DND-41 (cell line): ENCODE data around the gene ECSIT.
A peak's percentile ranks its signal among the peaks of the same experiment; 100 is the strongest.

Source experiments
- ATAC-seq: fragments of 200-7000 bp; cut with Tn5 transposase; 3 replicates; pipeline ENCODE4 v1.9.1; 2021; ENCODE audit warnings: low read depth; ENCODE audit not compliant: insufficient read depth
- DNase-seq: peaks from one replicate; pipeline ENCODE4 v3.0.0-alpha.2; 2020
- H2AFZ ChIP-seq: 2 replicates; pipeline ENCODE4 v1.6.0; 2012; ENCODE audit warnings: low read depth, low read length
- H3K27ac ChIP-seq: 2 replicates; pipeline ENCODE4 v1.5.1; 2012; ENCODE audit warnings: low read length, inconsistent platforms
- H3K27me3 ChIP-seq: fragments of 200-600 bp; sonication (generic); 2 replicates; pipeline ENCODE4 v1.6.0; 2012; ENCODE audit warnings: low read length, mild to moderate bottlenecking, inconsistent platforms; ENCODE audit not compliant: insufficient read depth, poor library complexity
- H3K36me3 ChIP-seq: 2 replicates; pipeline ENCODE4 v1.5.1; 2012; ENCODE audit warnings: low read length, inconsistent platforms; ENCODE audit not compliant: insufficient read depth
- H3K4me1 ChIP-seq: 2 replicates; pipeline ENCODE4 v1.5.1; 2012; ENCODE audit warnings: mild to moderate bottlenecking, low read length; ENCODE audit not compliant: insufficient read depth
- H3K4me2 ChIP-seq: 2 replicates; pipeline ENCODE4 v1.6.0; 2012; ENCODE audit warnings: mild to moderate bottlenecking, moderate library complexity, low read length, inconsistent platforms; ENCODE audit not compliant: insufficient read depth
- H3K4me3 ChIP-seq, 2 experiments: fragments of 200-600 bp in 1 of 2; shearing (Covaris generic) in 1 of 2; 2 replicates each; pipeline ENCODE4 v1.5.1; 2012 to 2016; ENCODE audit warnings: inconsistent platforms in 2 of 2, low read length in 2 of 2, mild to moderate bottlenecking in 2 of 2, low read depth in 1 of 2, moderate library complexity in 1 of 2
- H3K79me2 ChIP-seq: 2 replicates; pipeline ENCODE4 v1.6.0; 2012; ENCODE audit warnings: low read length, inconsistent platforms; ENCODE audit not compliant: insufficient read depth
- H3K9ac ChIP-seq: 2 replicates; pipeline ENCODE4 v1.6.0; 2012; ENCODE audit warnings: low read depth, mild to moderate bottlenecking, inconsistent platforms, low read length, moderate library complexity
- H3K9me3 ChIP-seq: 2 replicates; pipeline ENCODE4 v1.5.1; 2012; ENCODE audit warnings: low read length, moderate library complexity, mild to moderate bottlenecking, inconsistent platforms; ENCODE audit not compliant: insufficient read depth, severe bottlenecking
- H4K20me1 ChIP-seq: 2 replicates; pipeline ENCODE4 v1.6.0; 2012; ENCODE audit warnings: low read length; ENCODE audit not compliant: insufficient read depth
- EZH2 ChIP-seq: IDR thresholded peaks from 3 replicates; pipeline ENCODE4 v1.6.1; 2012; ENCODE audit warnings: borderline replicate concordance, low read depth, mild to moderate bottlenecking, moderate library complexity, low read length, inconsistent platforms; ENCODE audit not compliant: severe bottlenecking
- TF ChIP-seq, protein P1 (sequence below): IDR thresholded peaks from 2 replicates; pipeline ENCODE4 v1.5.1; 2012; ENCODE audit warnings: borderline replicate concordance, low read length, moderate library complexity, mild to moderate bottlenecking; ENCODE audit not compliant: poor library complexity, severe bottlenecking; ENCODE audit errors: extremely low read depth

Gene ECSIT

DNA sequence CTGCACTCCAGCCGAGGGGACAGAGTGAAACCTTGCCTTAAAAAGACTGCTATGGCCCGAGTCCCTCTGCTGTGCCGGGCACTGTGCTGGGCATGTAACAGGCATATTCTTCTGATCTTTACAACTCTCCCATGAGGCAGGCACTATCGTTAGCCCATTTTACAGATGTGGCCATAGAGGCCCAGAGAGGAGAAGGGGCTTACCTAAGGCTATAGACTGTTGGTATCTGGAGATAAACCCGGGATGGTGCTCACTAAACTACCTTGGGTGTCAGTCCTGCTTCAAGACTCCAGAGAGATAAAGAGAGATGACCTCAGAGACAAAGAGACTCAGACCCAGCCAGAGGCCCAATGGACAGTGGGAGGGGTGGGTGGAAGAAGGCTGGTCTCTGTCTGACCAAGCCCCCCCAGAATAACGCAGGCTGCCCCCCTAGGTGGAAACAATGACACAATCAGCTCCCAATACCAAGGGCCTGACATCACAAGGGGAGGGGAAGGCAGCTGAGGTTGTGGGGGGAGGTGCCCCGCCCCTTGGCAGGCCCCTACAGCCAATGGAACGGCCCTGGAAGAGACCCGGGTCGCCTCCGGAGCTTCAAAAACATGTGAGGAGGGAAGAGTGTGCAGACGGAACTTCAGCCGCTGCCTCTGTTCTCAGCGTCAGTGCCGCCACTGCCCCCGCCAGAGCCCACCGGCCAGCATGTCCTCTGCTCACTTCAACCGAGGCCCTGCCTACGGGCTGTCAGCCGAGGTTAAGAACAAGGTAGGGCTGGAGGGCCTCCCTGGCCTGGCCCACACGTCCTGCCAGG, 9.5 kb upstream of the ECSIT start, which contains the start of gene CNN1:
Gene CNN1 (plus strand): TSS at position 620 of the 805 bp plus-strand sequence. CDS start 77 bp downstream, at position 697.
- Histone ChIP-seq H3K9ac (no peak within 1 kb of the TSS), H3K4me2 (no peak within 1 kb of the TSS), H3K27me3 (no peaks in the 10 kb centered on the region), H3K9me3 (no peaks in the 10 kb centered on the region), H4K20me1 (no peaks in the 10 kb centered on the region), H3K4me3 (no peak within 1 kb of the TSS), H3K4me1 (no peaks in the 10 kb centered on the region), H3K27ac (no peak within 1 kb of the TSS), H3K36me3 (no peaks in the 10 kb centered on the region), H2AFZ (0 out of 2 replicates have a peak within 1 kb of the TSS, but pooled peaks have one; percentile 28), H3K79me2 (no peaks in the 10 kb centered on the region)
- TF ChIP-seq EZH2, result no peak
- TF ChIP-seq, protein P1, sequence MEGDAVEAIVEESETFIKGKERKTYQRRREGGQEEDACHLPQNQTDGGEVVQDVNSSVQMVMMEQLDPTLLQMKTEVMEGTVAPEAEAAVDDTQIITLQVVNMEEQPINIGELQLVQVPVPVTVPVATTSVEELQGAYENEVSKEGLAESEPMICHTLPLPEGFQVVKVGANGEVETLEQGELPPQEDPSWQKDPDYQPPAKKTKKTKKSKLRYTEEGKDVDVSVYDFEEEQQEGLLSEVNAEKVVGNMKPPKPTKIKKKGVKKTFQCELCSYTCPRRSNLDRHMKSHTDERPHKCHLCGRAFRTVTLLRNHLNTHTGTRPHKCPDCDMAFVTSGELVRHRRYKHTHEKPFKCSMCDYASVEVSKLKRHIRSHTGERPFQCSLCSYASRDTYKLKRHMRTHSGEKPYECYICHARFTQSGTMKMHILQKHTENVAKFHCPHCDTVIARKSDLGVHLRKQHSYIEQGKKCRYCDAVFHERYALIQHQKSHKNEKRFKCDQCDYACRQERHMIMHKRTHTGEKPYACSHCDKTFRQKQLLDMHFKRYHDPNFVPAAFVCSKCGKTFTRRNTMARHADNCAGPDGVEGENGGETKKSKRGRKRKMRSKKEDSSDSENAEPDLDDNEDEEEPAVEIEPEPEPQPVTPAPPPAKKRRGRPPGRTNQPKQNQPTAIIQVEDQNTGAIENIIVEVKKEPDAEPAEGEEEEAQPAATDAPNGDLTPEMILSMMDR, result no peak
- no peak for DNase-seq
- ATAC-seq, result no peak

DNA sequence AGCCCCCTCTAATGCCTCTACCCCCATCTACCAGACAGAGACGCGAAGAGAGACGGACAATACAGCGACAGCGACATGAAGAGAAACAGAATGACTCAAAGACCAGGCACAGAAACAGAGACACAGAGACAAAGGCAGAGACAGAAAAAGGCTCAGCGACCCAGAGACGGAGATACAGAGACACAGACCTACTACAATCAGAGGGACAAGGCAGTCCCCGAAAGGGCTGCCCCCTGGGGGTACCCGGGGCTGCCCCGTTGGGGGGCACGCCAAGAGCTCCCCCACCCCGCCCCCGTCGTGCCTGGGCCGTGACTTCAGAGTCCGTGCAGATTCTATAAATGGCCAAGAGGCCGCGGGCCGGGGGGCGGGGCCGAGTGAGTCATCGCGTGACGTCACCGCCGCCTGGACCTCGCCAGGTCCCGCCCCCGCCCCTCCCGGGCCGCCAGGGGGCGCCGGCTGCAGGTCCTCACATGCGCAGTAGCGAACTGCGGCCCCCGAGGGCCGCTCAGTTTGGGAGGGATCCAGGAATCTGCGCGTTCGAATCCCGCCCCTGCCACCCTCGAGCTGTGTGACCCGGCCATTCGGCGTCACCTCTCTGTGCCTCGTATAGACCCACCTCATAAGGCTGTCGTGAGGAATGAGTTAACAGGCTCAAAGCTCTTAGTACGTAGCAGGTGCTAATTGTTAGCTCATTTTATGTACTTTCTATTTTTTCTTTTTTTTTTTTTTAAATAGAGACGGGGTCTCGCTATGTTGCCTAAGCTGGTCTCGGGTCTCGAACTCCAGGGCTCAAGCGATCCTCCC, 7.1 kb upstream of the ECSIT start:
- H3K9me3 ChIP-seq, result no peaks in the 10 kb centered on the region

DNA sequence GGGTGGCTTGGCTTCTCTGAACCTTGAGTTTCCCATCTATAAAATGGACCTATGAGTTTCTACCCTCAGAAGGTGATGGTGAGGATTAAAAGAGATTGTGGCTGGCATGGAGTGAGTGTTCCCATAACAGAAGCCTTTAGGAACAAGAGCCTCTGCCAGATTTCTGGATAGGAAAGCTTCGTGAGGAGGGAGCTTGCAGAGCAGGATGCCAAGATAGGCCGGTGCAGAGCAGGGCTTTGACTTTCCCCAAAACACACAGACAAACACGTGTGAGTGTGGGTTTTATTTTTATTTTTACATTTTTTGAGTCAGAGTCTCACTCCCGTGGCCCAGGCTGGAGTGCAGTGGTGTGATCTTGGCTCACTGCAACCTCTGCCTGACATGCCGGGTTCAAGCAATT, 6.0 kb upstream of the ECSIT start:
- Histone ChIP-seq H2AFZ (no peak overlapping the region; the same call in 1 of the 2 replicates), H3K4me3 (no peak overlapping the region), H3K4me1 (no peaks in the 10 kb centered on the region), H3K9me3 (no peaks in the 10 kb centered on the region), H3K4me2 (no peak overlapping the region), H4K20me1 (no peaks in the 10 kb centered on the region), H3K27me3 (no peaks in the 10 kb centered on the region), H3K9ac (no peak overlapping the region), H3K27ac (no peak overlapping the region), H3K79me2 (no peaks in the 10 kb centered on the region), H3K36me3 (no peaks in the 10 kb centered on the region)
- DNase-seq (no peak), ATAC-seq (no peak)
- TF ChIP-seq EZH2, result no peak
- TF ChIP-seq, protein P1, result no peak

More for the DNA sequence above, 7.1 kb upstream of the ECSIT start:
- DNase-seq (peak; percentile 58), ATAC-seq (peak; percentile 78)
- TF ChIP-seq, protein P1, result peak; percentile 58
- TF ChIP-seq EZH2, result no peak
- no peaks in the 10 kb centered on the region for H3K79me2 ChIP-seq
- H3K4me2 ChIP-seq, result no peak overlapping the region
- H3K27ac ChIP-seq, result no peak overlapping the region
- H3K4me3 ChIP-seq, result no peak overlapping the region
- H3K36me3 ChIP-seq, result no peaks in the 10 kb centered on the region
- H3K4me1 ChIP-seq, result no peaks in the 10 kb centered on the region
- H3K27me3 ChIP-seq, result no peaks in the 10 kb centered on the region
- H2AFZ ChIP-seq, result no peak overlapping the region
- no peaks in the 10 kb centered on the region for H4K20me1 ChIP-seq
- H3K9ac ChIP-seq, result no peak overlapping the region
